GM13976 (cell line): ENCODE measurements around the gene TSPAN33.
"Not testable (repeated sequence)": the region's sequence is repeated elsewhere in the genome, so short reads cannot be mapped to it uniquely, and the experiment has no call there.

Source experiments
- DNase-seq: peaks from one replicate; pipeline ENCODE4 v3.0.0; 2012; ENCODE audit warnings: low spot score
- CTCF ChIP-seq: IDR thresholded peaks from 2 replicates; pipeline ENCODE4 v1.5.1; 2012; ENCODE audit warnings: borderline replicate concordance, mild to moderate bottlenecking; ENCODE audit not compliant: insufficient read depth; ENCODE audit errors: extremely low read depth, missing control alignments, control extremely low read depth
- in situ Hi-C: fragments of 300-500 bp; cut with MboI; formaldehyde crosslinking; loops from one replicate; pipeline ENCODE4 v1.12.0; 2022; ENCODE audit warnings: low sequenced_read_pairs, mixed read lengths, inconsistent platforms; ENCODE audit not compliant: unreplicated experiment

TSPAN33 gene

GRCh38 chr7:129108581-129108980, 35.9 kb upstream of the TSPAN33 start:
- no peak for DNase-seq
- in situ Hi-C loops = no loop called here
- no peak for TF ChIP-seq CTCF

GRCh38 chr7:129110258-129110981, 34.1 kb upstream of the TSPAN33 start:
- TF ChIP-seq CTCF = no peak
- no peak for DNase-seq
- in situ Hi-C loops = no loop called here

- TF ChIP-seq CTCF = no peak
- DNase-seq = no peak
- in situ Hi-C loops = no loop called here
These were observed 33.5 kb upstream of the TSPAN33 start for GRCh38 chr7:129110982-129111376.

GRCh38 chr7:129115676-129116075, 28.8 kb upstream of the TSPAN33 start:
- TF ChIP-seq CTCF = no peak
- in situ Hi-C loops = no loop called here
- no peak for DNase-seq

- TF ChIP-seq CTCF = no peak
- DNase-seq = no peak
- in situ Hi-C loops = no loop called here
These were observed 26.3 kb upstream of the TSPAN33 start for GRCh38 chr7:129118182-129118581.

- DNase-seq = no peak
- no peak for TF ChIP-seq CTCF
- in situ Hi-C loops = no loop called here
These were observed 25.5 kb upstream of the TSPAN33 start for GRCh38 chr7:129118976-129119375.

- in situ Hi-C loops, DNase-seq: not testable (repeated sequence)
These were observed 22.9 kb upstream of the TSPAN33 start for GRCh38 chr7:129121501-129122077.
